DND-41 (cell line): ENCODE measurements around the gene CYP2S1.

Source experiments
- ATAC-seq: fragments of 200-7000 bp; cut with Tn5 transposase; 3 replicates; pipeline ENCODE4 v1.9.1; 2021; ENCODE audit warnings: low read depth; ENCODE audit not compliant: insufficient read depth
- DNase-seq: peaks from one replicate; pipeline ENCODE4 v3.0.0-alpha.2; 2020
- H2AFZ ChIP-seq: 2 replicates; pipeline ENCODE4 v1.6.0; 2012; ENCODE audit warnings: low read depth, low read length
- H3K27ac ChIP-seq: 2 replicates; pipeline ENCODE4 v1.5.1; 2012; ENCODE audit warnings: low read length, inconsistent platforms
- H3K27me3 ChIP-seq: fragments of 200-600 bp; sonication (generic); 2 replicates; pipeline ENCODE4 v1.6.0; 2012; ENCODE audit warnings: low read length, mild to moderate bottlenecking, inconsistent platforms; ENCODE audit not compliant: insufficient read depth, poor library complexity
- H3K36me3 ChIP-seq: 2 replicates; pipeline ENCODE4 v1.5.1; 2012; ENCODE audit warnings: low read length, inconsistent platforms; ENCODE audit not compliant: insufficient read depth
- H3K4me1 ChIP-seq: 2 replicates; pipeline ENCODE4 v1.5.1; 2012; ENCODE audit warnings: mild to moderate bottlenecking, low read length; ENCODE audit not compliant: insufficient read depth
- H3K4me2 ChIP-seq: 2 replicates; pipeline ENCODE4 v1.6.0; 2012; ENCODE audit warnings: mild to moderate bottlenecking, moderate library complexity, low read length, inconsistent platforms; ENCODE audit not compliant: insufficient read depth
- H3K4me3 ChIP-seq, 2 experiments: fragments of 200-600 bp in 1 of 2; shearing (Covaris generic) in 1 of 2; 2 replicates each; pipeline ENCODE4 v1.5.1; 2012 to 2016; ENCODE audit warnings: inconsistent platforms in 2 of 2, low read length in 2 of 2, mild to moderate bottlenecking in 2 of 2, low read depth in 1 of 2, moderate library complexity in 1 of 2
- H3K79me2 ChIP-seq: 2 replicates; pipeline ENCODE4 v1.6.0; 2012; ENCODE audit warnings: low read length, inconsistent platforms; ENCODE audit not compliant: insufficient read depth
- H3K9ac ChIP-seq: 2 replicates; pipeline ENCODE4 v1.6.0; 2012; ENCODE audit warnings: low read depth, mild to moderate bottlenecking, inconsistent platforms, low read length, moderate library complexity
- H3K9me3 ChIP-seq: 2 replicates; pipeline ENCODE4 v1.5.1; 2012; ENCODE audit warnings: low read length, moderate library complexity, mild to moderate bottlenecking, inconsistent platforms; ENCODE audit not compliant: insufficient read depth, severe bottlenecking
- H4K20me1 ChIP-seq: 2 replicates; pipeline ENCODE4 v1.6.0; 2012; ENCODE audit warnings: low read length; ENCODE audit not compliant: insufficient read depth
- CTCF ChIP-seq: IDR thresholded peaks from 2 replicates; pipeline ENCODE4 v1.5.1; 2012; ENCODE audit warnings: borderline replicate concordance, low read length, moderate library complexity, mild to moderate bottlenecking; ENCODE audit not compliant: poor library complexity, severe bottlenecking; ENCODE audit errors: extremely low read depth
- EZH2 ChIP-seq: IDR thresholded peaks from 3 replicates; pipeline ENCODE4 v1.6.1; 2012; ENCODE audit warnings: borderline replicate concordance, low read depth, mild to moderate bottlenecking, moderate library complexity, low read length, inconsistent platforms; ENCODE audit not compliant: severe bottlenecking

CYP2S1 gene

GRCh38 chr19:41205995-41206394 is 13.0 kb downstream of the CYP2S1 start:
- DNase-seq (no peak), ATAC-seq (no peak)
- no peak for TF ChIP-seq EZH2
- no peak for TF ChIP-seq CTCF
- Histone ChIP-seq H4K20me1 (no peaks in the 10 kb centered on the region), H3K27ac (no peak overlapping the region), H3K4me2 (no peak overlapping the region), H3K4me3 (no peak overlapping the region), H3K9me3 (no peaks in the 10 kb centered on the region), H3K4me1 (no peaks in the 10 kb centered on the region), H3K79me2 (no peaks in the 10 kb centered on the region), H3K9ac (no peak overlapping the region), H3K27me3 (no peaks in the 10 kb centered on the region), H3K36me3 (no peaks in the 10 kb centered on the region), H2AFZ (no peak overlapping the region)

- Histone ChIP-seq H3K36me3 (no peaks in the 10 kb centered on the region), H3K4me3 (no peak overlapping the region), H3K9ac (no peak overlapping the region), H3K9me3 (no peaks in the 10 kb centered on the region), H3K4me2 (no peak overlapping the region), H3K27ac (no peak overlapping the region), H3K79me2 (no peaks in the 10 kb centered on the region), H2AFZ (no peak overlapping the region), H3K27me3 (no peaks in the 10 kb centered on the region), H3K4me1 (no peaks in the 10 kb centered on the region), H4K20me1 (no peaks in the 10 kb centered on the region)
- ATAC-seq (no peak), DNase-seq (no peak)
- TF ChIP-seq EZH2 (no peak), CTCF (no peak)
Measured at GRCh38 chr19:41206456-41206855, 13.4 kb downstream of the CYP2S1 start.

GRCh38 chr19:41206926-41207750 is 14.1 kb downstream of the CYP2S1 start:
- DNase-seq (no peak), ATAC-seq (no peak)
- no peaks in the 10 kb centered on the region for H3K79me2 ChIP-seq

More at GRCh38 chr19:41206926-41207750, 14.1 kb downstream of the CYP2S1 start:
- H3K9me3 ChIP-seq, result no peaks in the 10 kb centered on the region
- no peak overlapping the region for H3K4me3 ChIP-seq
- no peaks in the 10 kb centered on the region for H3K4me1 ChIP-seq
- H2AFZ ChIP-seq, result no peak overlapping the region
- H3K27me3 ChIP-seq, result no peaks in the 10 kb centered on the region
- no peak overlapping the region for H3K4me2 ChIP-seq
- H3K36me3 ChIP-seq, result no peaks in the 10 kb centered on the region
- no peaks in the 10 kb centered on the region for H4K20me1 ChIP-seq
- no peak for TF ChIP-seq CTCF
- TF ChIP-seq EZH2, result no peak
- H3K27ac ChIP-seq, result no peak overlapping the region
- H3K9ac ChIP-seq, result no peak overlapping the region
